Neural cell (in vitro differentiated cells): ENCODE results near the gene C10orf95. TPM values are rescaled to one million over a fixed set of nuclear protein-coding genes. Genes with fewer than 3 reads are reported as not detected.

Experiments used
- H2AFZ ChIP-seq: fragments of 200-600, 300-800 bp; sonication (generic), shearing (Covaris generic); 2 replicates; pipeline ENCODE4 v1.6.0; 2014; ENCODE audit warnings: low read depth, mild to moderate bottlenecking, antibody characterized with exemption, low read length, moderate library complexity
- H3F3A ChIP-seq: fragments of 200-600 bp; shearing (Covaris generic); 2 replicates; pipeline ENCODE4 v1.6.1; 2016; ENCODE audit warnings: mild to moderate bottlenecking, moderate library complexity, mixed read lengths, antibody characterized with exemption, low read length; ENCODE audit not compliant: insufficient read depth, poor library complexity, severe bottlenecking
- H3K27ac ChIP-seq: fragments of 200-600, 300-800 bp; sonication (generic), shearing (Covaris generic); 2 replicates; pipeline ENCODE4 v1.5.1; 2014; ENCODE audit warnings: mild to moderate bottlenecking, low read length, moderate library complexity
- H3K27me3 ChIP-seq: fragments of 300-800, 200-600 bp; sonication (generic), shearing (Covaris generic); 2 replicates; pipeline ENCODE4 v1.6.0; 2014; ENCODE audit warnings: mild to moderate bottlenecking, low read depth, low read length, moderate library complexity; ENCODE audit not compliant: insufficient read depth
- H3K36me3 ChIP-seq: fragments of 300-800, 200-600 bp; sonication (generic), shearing (Covaris generic); 2 replicates; pipeline ENCODE4 v1.5.1; 2014; ENCODE audit warnings: mild to moderate bottlenecking, antibody characterized with exemption, low read length, moderate library complexity; ENCODE audit not compliant: insufficient read depth
- H3K4me2 ChIP-seq: fragments of 300-800, 200-600 bp; sonication (generic), shearing (Covaris generic); 2 replicates; pipeline ENCODE4 v1.6.0; 2014; ENCODE audit warnings: mild to moderate bottlenecking, low read length
- H3K4me3 ChIP-seq: fragments of 300-800, 200-600 bp; sonication (generic), shearing (Covaris generic); 2 replicates; pipeline ENCODE4 v1.5.1; 2014; ENCODE audit warnings: mild to moderate bottlenecking, low read length, moderate library complexity
- H3K79me2 ChIP-seq: fragments of 200-600 bp; shearing (Covaris generic); replicated peaks from 2 replicates; pipeline ENCODE4 v1.6.0; 2014; ENCODE audit warnings: mild to moderate bottlenecking, low read length, moderate library complexity; ENCODE audit not compliant: insufficient read depth
- H3K9ac ChIP-seq: fragments of 300-800, 200-600 bp; sonication (generic), shearing (Covaris generic); 2 replicates; pipeline ENCODE4 v1.6.1; 2016; ENCODE audit warnings: mild to moderate bottlenecking, low read length, mixed read lengths
- H3K9me2 ChIP-seq: fragments of 200-600 bp; shearing (Covaris generic); 2 replicates; pipeline ENCODE4 v1.6.1; 2016; ENCODE audit warnings: mild to moderate bottlenecking, low read length, mixed read lengths; ENCODE audit not compliant: insufficient read depth
- H3K9me3 ChIP-seq: fragments of 200-600, 300-800 bp; sonication (generic), shearing (Covaris generic); 2 replicates; pipeline ENCODE4 v1.6.1; 2016; ENCODE audit warnings: mild to moderate bottlenecking, mixed run types, low read length, moderate library complexity, mixed read lengths
- H4K20me1 ChIP-seq: fragments of 200-600 bp; shearing (Covaris generic); 2 replicates; pipeline ENCODE4 v1.6.1; 2016; ENCODE audit warnings: mild to moderate bottlenecking, mixed run types; ENCODE audit not compliant: insufficient read depth
- EP300 ChIP-seq: fragments of 450-650 bp; conservative IDR thresholded peaks from 2 replicates; pipeline ENCODE4 v1.6.1; 2014; ENCODE audit warnings: antibody characterized with exemption, mild to moderate bottlenecking, moderate library complexity; ENCODE audit not compliant: poor library complexity, severe bottlenecking
- EZH2 ChIP-seq: fragments of 200-600, 300-800 bp; shearing (Covaris generic), sonication (generic); IDR thresholded peaks from 2 replicates; pipeline ENCODE4 v1.6.1; 2014; ENCODE audit warnings: antibody characterized with exemption, low read length, borderline replicate concordance, mild to moderate bottlenecking; ENCODE audit not compliant: insufficient read depth, poor library complexity, severe bottlenecking
- MXI1 ChIP-seq: fragments of 450-650 bp; conservative IDR thresholded peaks from 2 replicates; pipeline ENCODE4 v1.6.1; 2014; ENCODE audit warnings: antibody characterized with exemption, mild to moderate bottlenecking; ENCODE audit not compliant: poor library complexity, severe bottlenecking
- POLR2AphosphoS5 ChIP-seq: IDR thresholded peaks from 2 replicates; pipeline ENCODE4 v1.6.1; 2012
- RAD21 ChIP-seq: fragments of 450-650 bp; conservative IDR thresholded peaks from 2 replicates; pipeline ENCODE4 v1.6.1; 2014; ENCODE audit warnings: antibody characterized with exemption, mild to moderate bottlenecking, moderate library complexity
- SMC3 ChIP-seq: fragments of 450-650 bp; conservative IDR thresholded peaks from 2 replicates; pipeline ENCODE4 v1.6.1; 2014; ENCODE audit warnings: antibody characterized with exemption, mild to moderate bottlenecking, moderate library complexity; ENCODE audit not compliant: poor library complexity
- TAF1 ChIP-seq: IDR thresholded peaks from 2 replicates; pipeline ENCODE4 v1.6.1; 2012; ENCODE audit warnings: low read depth
- polyA plus RNA-seq: library from polyadenylated mRNA; depleted of rRNA; stranded (reverse); fragments of >200 nt; gene quantifications from 2 replicates; pipeline ENCODE4 v1.2.3, GENCODE V29; 2014
- TF ChIP-seq, protein P1 (sequence below): IDR thresholded peaks from 2 replicates; pipeline ENCODE4 v1.6.1; 2012; ENCODE audit warnings: borderline replicate concordance
- TF ChIP-seq, protein P2 (sequence below): fragments of 450-650 bp; IDR thresholded peaks from 2 replicates; pipeline ENCODE4 v1.5.1; 2014; ENCODE audit warnings: antibody characterized with exemption, mild to moderate bottlenecking, moderate library complexity; ENCODE audit not compliant: poor library complexity, severe bottlenecking

Gene C10orf95
- polyA plus RNA-seq, 1 donor from 2014 or later, result not detected

DNA sequence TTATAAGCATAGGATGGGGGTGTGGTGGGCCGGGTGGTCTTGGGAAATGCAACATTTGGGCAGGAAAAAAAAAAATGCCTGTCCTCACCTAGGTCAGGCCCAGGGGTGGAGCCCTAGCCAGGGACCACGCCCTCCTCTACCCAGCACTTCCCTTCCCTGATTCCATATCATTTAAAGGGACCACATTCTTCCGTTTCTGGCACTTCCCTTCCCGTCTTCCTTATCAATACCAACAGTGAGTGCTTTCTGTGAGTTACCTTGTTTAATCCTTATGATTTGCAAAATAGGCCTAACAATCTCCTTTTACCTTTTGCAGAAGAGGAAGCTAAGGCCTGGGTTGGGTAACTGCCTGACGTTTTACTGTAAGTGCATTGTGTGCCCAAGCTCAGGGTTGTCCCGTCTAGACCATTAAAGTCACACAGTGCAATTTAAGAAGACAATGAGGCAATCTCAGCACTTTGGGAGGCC, 16.7 kb upstream of the C10orf95 start:
- H3K4me3 ChIP-seq, result no peak overlapping the region
- TF ChIP-seq RAD21 (no peak), EZH2 (no peak), EP300 (no peak), TAF1 (no peak), MXI1 (no peak)
- TF ChIP-seq, protein P1, sequence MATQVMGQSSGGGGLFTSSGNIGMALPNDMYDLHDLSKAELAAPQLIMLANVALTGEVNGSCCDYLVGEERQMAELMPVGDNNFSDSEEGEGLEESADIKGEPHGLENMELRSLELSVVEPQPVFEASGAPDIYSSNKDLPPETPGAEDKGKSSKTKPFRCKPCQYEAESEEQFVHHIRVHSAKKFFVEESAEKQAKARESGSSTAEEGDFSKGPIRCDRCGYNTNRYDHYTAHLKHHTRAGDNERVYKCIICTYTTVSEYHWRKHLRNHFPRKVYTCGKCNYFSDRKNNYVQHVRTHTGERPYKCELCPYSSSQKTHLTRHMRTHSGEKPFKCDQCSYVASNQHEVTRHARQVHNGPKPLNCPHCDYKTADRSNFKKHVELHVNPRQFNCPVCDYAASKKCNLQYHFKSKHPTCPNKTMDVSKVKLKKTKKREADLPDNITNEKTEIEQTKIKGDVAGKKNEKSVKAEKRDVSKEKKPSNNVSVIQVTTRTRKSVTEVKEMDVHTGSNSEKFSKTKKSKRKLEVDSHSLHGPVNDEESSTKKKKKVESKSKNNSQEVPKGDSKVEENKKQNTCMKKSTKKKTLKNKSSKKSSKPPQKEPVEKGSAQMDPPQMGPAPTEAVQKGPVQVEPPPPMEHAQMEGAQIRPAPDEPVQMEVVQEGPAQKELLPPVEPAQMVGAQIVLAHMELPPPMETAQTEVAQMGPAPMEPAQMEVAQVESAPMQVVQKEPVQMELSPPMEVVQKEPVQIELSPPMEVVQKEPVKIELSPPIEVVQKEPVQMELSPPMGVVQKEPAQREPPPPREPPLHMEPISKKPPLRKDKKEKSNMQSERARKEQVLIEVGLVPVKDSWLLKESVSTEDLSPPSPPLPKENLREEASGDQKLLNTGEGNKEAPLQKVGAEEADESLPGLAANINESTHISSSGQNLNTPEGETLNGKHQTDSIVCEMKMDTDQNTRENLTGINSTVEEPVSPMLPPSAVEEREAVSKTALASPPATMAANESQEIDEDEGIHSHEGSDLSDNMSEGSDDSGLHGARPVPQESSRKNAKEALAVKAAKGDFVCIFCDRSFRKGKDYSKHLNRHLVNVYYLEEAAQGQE, result no peak
- no peaks in the 10 kb centered on the region for H3K9me2 ChIP-seq
- no peaks in the 10 kb centered on the region for H4K20me1 ChIP-seq
- no peaks in the 10 kb centered on the region for H3K79me2 ChIP-seq
- no peaks in the 10 kb centered on the region for H3K9me3 ChIP-seq
- H2AFZ ChIP-seq, result no peak overlapping the region
- no peaks in the 10 kb centered on the region for H3K27me3 ChIP-seq
- H3K27ac ChIP-seq, result no peak overlapping the region
- no peak overlapping the region for H3K9ac ChIP-seq
- H3K4me2 ChIP-seq, result no peak overlapping the region
- H3K36me3 ChIP-seq, result no peaks in the 10 kb centered on the region
- H3F3A ChIP-seq, result no peaks in the 10 kb centered on the region

DNA sequence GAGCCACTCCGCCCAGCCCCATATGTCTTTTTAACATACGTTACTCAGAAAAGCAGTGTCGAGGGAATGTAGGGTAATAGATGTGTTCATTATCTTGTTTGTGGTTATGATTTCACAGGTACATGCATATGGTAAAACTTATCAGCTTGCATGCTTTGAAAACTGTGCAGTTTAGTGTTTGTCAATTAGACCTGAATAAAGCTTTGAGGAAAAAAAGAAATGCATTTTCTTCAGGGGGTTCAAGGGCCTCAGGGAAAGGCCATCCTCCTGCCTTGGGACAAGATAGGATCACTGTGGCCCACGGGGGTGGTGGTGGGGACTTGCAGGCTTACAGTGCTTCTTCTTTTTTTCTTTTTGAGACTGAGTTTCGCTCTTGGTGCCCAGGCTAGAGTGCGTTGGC, 16.0 kb upstream of the C10orf95 start:
- H3K4me3 ChIP-seq, result no peak overlapping the region
- H3K9ac ChIP-seq, result no peak overlapping the region
- H3F3A ChIP-seq, result no peaks in the 10 kb centered on the region
- no peaks in the 10 kb centered on the region for H3K36me3 ChIP-seq
- no peak overlapping the region for H3K27ac ChIP-seq
- no peaks in the 10 kb centered on the region for H4K20me1 ChIP-seq
- H3K9me3 ChIP-seq, result no peaks in the 10 kb centered on the region
- no peak overlapping the region for H2AFZ ChIP-seq
- TF ChIP-seq MXI1, result no peak
- no peak for TF ChIP-seq EZH2
- TF ChIP-seq SMC3, result no peak
- TF ChIP-seq, protein P2, sequence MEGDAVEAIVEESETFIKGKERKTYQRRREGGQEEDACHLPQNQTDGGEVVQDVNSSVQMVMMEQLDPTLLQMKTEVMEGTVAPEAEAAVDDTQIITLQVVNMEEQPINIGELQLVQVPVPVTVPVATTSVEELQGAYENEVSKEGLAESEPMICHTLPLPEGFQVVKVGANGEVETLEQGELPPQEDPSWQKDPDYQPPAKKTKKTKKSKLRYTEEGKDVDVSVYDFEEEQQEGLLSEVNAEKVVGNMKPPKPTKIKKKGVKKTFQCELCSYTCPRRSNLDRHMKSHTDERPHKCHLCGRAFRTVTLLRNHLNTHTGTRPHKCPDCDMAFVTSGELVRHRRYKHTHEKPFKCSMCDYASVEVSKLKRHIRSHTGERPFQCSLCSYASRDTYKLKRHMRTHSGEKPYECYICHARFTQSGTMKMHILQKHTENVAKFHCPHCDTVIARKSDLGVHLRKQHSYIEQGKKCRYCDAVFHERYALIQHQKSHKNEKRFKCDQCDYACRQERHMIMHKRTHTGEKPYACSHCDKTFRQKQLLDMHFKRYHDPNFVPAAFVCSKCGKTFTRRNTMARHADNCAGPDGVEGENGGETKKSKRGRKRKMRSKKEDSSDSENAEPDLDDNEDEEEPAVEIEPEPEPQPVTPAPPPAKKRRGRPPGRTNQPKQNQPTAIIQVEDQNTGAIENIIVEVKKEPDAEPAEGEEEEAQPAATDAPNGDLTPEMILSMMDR, result no peak
- no peak for TF ChIP-seq TAF1
- no peak for TF ChIP-seq POLR2AphosphoS5
- no peak for TF ChIP-seq EP300
- TF ChIP-seq, protein P1, result no peak
- no peak for TF ChIP-seq RAD21
- H3K9me2 ChIP-seq, result no peaks in the 10 kb centered on the region
- no peaks in the 10 kb centered on the region for H3K27me3 ChIP-seq
- H3K4me2 ChIP-seq, result no peak overlapping the region
- no peaks in the 10 kb centered on the region for H3K79me2 ChIP-seq
